Measurements from ENCODE around the gene ATP5PF. TPM values are rescaled to one million over a fixed set of nuclear protein-coding genes. Genes with fewer than 3 reads are reported as not detected.
A peak's percentile ranks its signal among the peaks of the same experiment; 100 is the strongest.
"Not testable (repeated sequence)": the region's sequence is repeated elsewhere in the genome, so short reads cannot be mapped to it uniquely, and the experiment has no call there.

ATP5PF gene
- total and polyA plus RNA-seq, 8 donors, result 35.5 to 158 (median 56.0) TPM

DNA sequence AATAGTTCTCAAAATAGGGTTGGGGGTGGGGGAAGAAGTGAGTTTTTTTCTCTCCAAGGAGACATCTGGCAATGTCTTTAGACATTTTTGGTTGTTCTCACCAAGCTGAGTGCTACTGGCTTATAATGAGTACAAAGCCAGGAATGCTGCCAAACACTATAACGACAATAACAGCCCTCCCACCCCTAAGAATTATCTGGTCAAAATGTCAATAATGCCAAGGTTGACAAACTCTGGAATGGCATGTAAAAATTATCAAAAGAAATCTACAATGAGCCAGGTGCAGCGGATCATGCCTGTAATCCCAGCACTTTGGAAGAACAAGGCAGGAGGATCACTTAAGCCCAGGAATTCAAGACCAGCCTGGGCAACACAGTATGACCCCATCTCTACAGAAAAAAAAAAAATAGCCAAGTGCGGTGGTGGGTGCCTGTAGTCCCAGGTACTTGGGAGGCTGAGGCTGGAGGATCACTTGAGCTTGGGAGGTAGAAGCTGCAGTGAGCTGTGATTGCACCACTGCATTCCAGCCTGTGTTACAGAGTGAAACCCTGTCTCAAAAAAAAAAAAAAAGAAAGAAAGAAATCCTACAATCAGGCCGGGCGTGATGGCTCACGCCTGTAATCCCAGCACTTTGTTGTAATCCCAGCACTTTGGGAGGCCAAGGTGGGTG is 2.5 kb downstream of the ATP5PF start:
- no peaks in the 10 kb centered on the region for H3K27me3 ChIP-seq
- WGBS, 2 donors, result 53 to 60% methylated on average over 6 of the region's 6 CpGs
- no peak overlapping the region for H3K27ac ChIP-seq
- H3K9me3 ChIP-seq, result no peaks in the 10 kb centered on the region
- H3K36me3 ChIP-seq, result peaks cover 3 to 26% (median 5%) of the 10 kb centered on the region in 3 donors
- no peak for ATAC-seq
- no peak overlapping the region for H3K4me3 ChIP-seq
- FAIRE-seq, result no peak
- no peak for DNase-seq
- H3K4me1 ChIP-seq, result peaks cover 4 to 33% (median 15%) of the 10 kb centered on the region in 3 donors
- no peak for TF ChIP-seq CTCF (IDR thresholded peaks at IDR 0.05)
- intact Hi-C loops (cut with DNase I), result no loop called here

- Histone ChIP-seq H3K36me3 (peaks cover 0 to 28% (median 20%) of the 10 kb centered on the region in 3 donors), H3K4me3 (no peak overlapping the region), H3K27ac (no peak overlapping the region), H3K27me3 (no peaks in the 10 kb centered on the region), H3K4me1 (no peaks in the 10 kb centered on the region), H3K9me3 (no peaks in the 10 kb centered on the region)
- DNase-seq, result no peak
- peak in 1 of 4 donors; percentile 18 for ATAC-seq
- FAIRE-seq, result no peak
- no peak for TF ChIP-seq CTCF (IDR thresholded peaks at IDR 0.05)
- intact Hi-C loops (cut with DNase I), result no loop called here
- 91% methylated on average over 3 of the region's 3 CpGs for WGBS, 2 donors
Measured at GRCh38 chr21:25722631-25723030, 12.1 kb downstream of the ATP5PF start.

DNA sequence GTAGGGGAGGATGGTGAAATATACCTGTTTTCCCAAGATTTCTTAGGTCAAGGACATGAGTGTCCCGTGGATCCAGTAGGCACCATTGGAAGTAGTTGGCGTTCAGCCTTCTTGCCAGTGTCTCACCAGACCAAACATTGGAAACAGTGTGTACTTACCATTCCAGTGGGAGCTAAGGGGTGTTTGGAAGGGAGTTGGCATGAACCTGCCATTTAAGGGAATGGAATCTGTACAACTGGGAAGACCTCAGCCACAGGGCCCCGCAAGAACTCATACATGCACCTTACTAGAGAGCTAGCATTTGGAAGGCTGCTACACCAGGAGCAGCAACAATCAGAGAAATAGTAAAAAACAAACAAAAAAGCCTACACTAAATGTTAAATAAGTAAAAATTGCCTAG is 12.7 kb downstream of the ATP5PF start:
- H3K27me3 ChIP-seq, result no peaks in the 10 kb centered on the region
- FAIRE-seq, result no peak
- no peak overlapping the region for H3K4me3 ChIP-seq
- ATAC-seq, result no peak
- no peak for TF ChIP-seq CTCF (IDR thresholded peaks at IDR 0.05)
- no peak for DNase-seq
- H3K9me3 ChIP-seq, result no peaks in the 10 kb centered on the region
- H3K4me1 ChIP-seq, result no peaks in the 10 kb centered on the region
- 86 to 91% methylated on average over 3 of the region's 3 CpGs for WGBS, 2 donors
- no peak overlapping the region for H3K27ac ChIP-seq
- H3K36me3 ChIP-seq, result peaks cover 0 to 21% (median 17%) of the 10 kb centered on the region in 3 donors
- intact Hi-C loops (cut with DNase I), result no loop called here

- FAIRE-seq (no peak), DNase-seq (no peak), ATAC-seq (peak in 1 of 4 donors; percentile 26)
- H3K4me1 ChIP-seq, result no peaks in the 10 kb centered on the region
- 90 to 94% methylated on average over 5 of the region's 5 CpGs for WGBS, 2 donors
- no peak overlapping the region for H3K27ac ChIP-seq
- intact Hi-C loops (cut with DNase I), result loop anchor here in 1 of 3 donors (10.0 kb wide), 1 partner anchor 103 kb away; no protein-coding TSS in a partner anchor
- no peaks in the 10 kb centered on the region for H3K36me3 ChIP-seq
- no peak for TF ChIP-seq CTCF (IDR thresholded peaks at IDR 0.05)
- H3K9me3 ChIP-seq, result no peaks in the 10 kb centered on the region
- no peaks in the 10 kb centered on the region for H3K27me3 ChIP-seq
- no peak overlapping the region for H3K4me3 ChIP-seq
Measured at GRCh38 chr21:25717491-25718147, 17.1 kb downstream of the ATP5PF start.

DNA sequence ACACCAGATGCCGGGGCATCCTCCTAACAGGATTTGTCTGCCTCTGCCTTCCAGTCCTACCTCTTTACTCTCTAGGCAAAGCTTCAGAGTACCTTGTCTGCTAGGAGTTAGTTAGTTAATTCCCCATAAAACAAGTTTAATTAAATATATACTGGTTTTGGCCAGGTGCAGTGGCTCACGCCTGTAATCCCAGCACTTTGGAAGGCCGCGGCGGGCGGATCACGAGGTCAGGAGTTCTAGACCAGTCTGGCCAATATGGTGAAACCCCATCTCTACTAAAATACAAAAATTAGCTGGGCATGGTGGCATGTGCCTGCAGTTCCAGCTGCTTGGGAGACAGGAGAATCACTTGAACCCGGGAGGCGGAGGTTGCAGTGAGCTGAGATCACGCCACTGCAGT is 20.6 kb downstream of the ATP5PF start:
- H3K27me3 ChIP-seq, H3K36me3 ChIP-seq, FAIRE-seq, H3K9me3 ChIP-seq, H3K27ac ChIP-seq, ATAC-seq, H3K4me1 ChIP-seq, H3K4me3 ChIP-seq, DNase-seq: not testable (repeated sequence)
- WGBS, 2 donors, result 97 to 98% methylated on average over 10 of the region's 10 CpGs
- intact Hi-C loops (cut with DNase I), result loop anchor here in 1 of 3 donors (10.0 kb wide), 1 partner anchor 99 kb away; no protein-coding TSS in a partner anchor

All from pancreas (tissue), 10 donors.